Neural cell (in vitro differentiated cells): ENCODE measurements around the gene RYR2. TPM values are rescaled to one million over a fixed set of nuclear protein-coding genes. Genes with fewer than 3 reads are reported as not detected.

Source experiments
- H2AFZ ChIP-seq: fragments of 200-600, 300-800 bp; sonication (generic), shearing (Covaris generic); 2 replicates; pipeline ENCODE4 v1.6.0; 2014; ENCODE audit warnings: low read depth, mild to moderate bottlenecking, antibody characterized with exemption, low read length, moderate library complexity
- H3F3A ChIP-seq: fragments of 200-600 bp; shearing (Covaris generic); 2 replicates; pipeline ENCODE4 v1.6.1; 2016; ENCODE audit warnings: mild to moderate bottlenecking, moderate library complexity, mixed read lengths, antibody characterized with exemption, low read length; ENCODE audit not compliant: insufficient read depth, poor library complexity, severe bottlenecking
- H3K27ac ChIP-seq: fragments of 200-600, 300-800 bp; sonication (generic), shearing (Covaris generic); 2 replicates; pipeline ENCODE4 v1.5.1; 2014; ENCODE audit warnings: mild to moderate bottlenecking, low read length, moderate library complexity
- H3K27me3 ChIP-seq: fragments of 300-800, 200-600 bp; sonication (generic), shearing (Covaris generic); 2 replicates; pipeline ENCODE4 v1.6.0; 2014; ENCODE audit warnings: mild to moderate bottlenecking, low read depth, low read length, moderate library complexity; ENCODE audit not compliant: insufficient read depth
- H3K36me3 ChIP-seq: fragments of 300-800, 200-600 bp; sonication (generic), shearing (Covaris generic); 2 replicates; pipeline ENCODE4 v1.5.1; 2014; ENCODE audit warnings: mild to moderate bottlenecking, antibody characterized with exemption, low read length, moderate library complexity; ENCODE audit not compliant: insufficient read depth
- H3K4me2 ChIP-seq: fragments of 300-800, 200-600 bp; sonication (generic), shearing (Covaris generic); 2 replicates; pipeline ENCODE4 v1.6.0; 2014; ENCODE audit warnings: mild to moderate bottlenecking, low read length
- H3K4me3 ChIP-seq: fragments of 300-800, 200-600 bp; sonication (generic), shearing (Covaris generic); 2 replicates; pipeline ENCODE4 v1.5.1; 2014; ENCODE audit warnings: mild to moderate bottlenecking, low read length, moderate library complexity
- H3K79me2 ChIP-seq: fragments of 200-600 bp; shearing (Covaris generic); replicated peaks from 2 replicates; pipeline ENCODE4 v1.6.0; 2014; ENCODE audit warnings: mild to moderate bottlenecking, low read length, moderate library complexity; ENCODE audit not compliant: insufficient read depth
- H3K9ac ChIP-seq: fragments of 300-800, 200-600 bp; sonication (generic), shearing (Covaris generic); 2 replicates; pipeline ENCODE4 v1.6.1; 2016; ENCODE audit warnings: mild to moderate bottlenecking, low read length, mixed read lengths
- H3K9me2 ChIP-seq: fragments of 200-600 bp; shearing (Covaris generic); 2 replicates; pipeline ENCODE4 v1.6.1; 2016; ENCODE audit warnings: mild to moderate bottlenecking, low read length, mixed read lengths; ENCODE audit not compliant: insufficient read depth
- H3K9me3 ChIP-seq: fragments of 200-600, 300-800 bp; sonication (generic), shearing (Covaris generic); 2 replicates; pipeline ENCODE4 v1.6.1; 2016; ENCODE audit warnings: mild to moderate bottlenecking, mixed run types, low read length, moderate library complexity, mixed read lengths
- H4K20me1 ChIP-seq: fragments of 200-600 bp; shearing (Covaris generic); 2 replicates; pipeline ENCODE4 v1.6.1; 2016; ENCODE audit warnings: mild to moderate bottlenecking, mixed run types; ENCODE audit not compliant: insufficient read depth
- EP300 ChIP-seq: fragments of 450-650 bp; conservative IDR thresholded peaks from 2 replicates; pipeline ENCODE4 v1.6.1; 2014; ENCODE audit warnings: antibody characterized with exemption, mild to moderate bottlenecking, moderate library complexity; ENCODE audit not compliant: poor library complexity, severe bottlenecking
- EZH2 ChIP-seq: fragments of 200-600, 300-800 bp; shearing (Covaris generic), sonication (generic); IDR thresholded peaks from 2 replicates; pipeline ENCODE4 v1.6.1; 2014; ENCODE audit warnings: antibody characterized with exemption, low read length, borderline replicate concordance, mild to moderate bottlenecking; ENCODE audit not compliant: insufficient read depth, poor library complexity, severe bottlenecking
- MXI1 ChIP-seq: fragments of 450-650 bp; conservative IDR thresholded peaks from 2 replicates; pipeline ENCODE4 v1.6.1; 2014; ENCODE audit warnings: antibody characterized with exemption, mild to moderate bottlenecking; ENCODE audit not compliant: poor library complexity, severe bottlenecking
- POLR2AphosphoS5 ChIP-seq: IDR thresholded peaks from 2 replicates; pipeline ENCODE4 v1.6.1; 2012
- RAD21 ChIP-seq: fragments of 450-650 bp; conservative IDR thresholded peaks from 2 replicates; pipeline ENCODE4 v1.6.1; 2014; ENCODE audit warnings: antibody characterized with exemption, mild to moderate bottlenecking, moderate library complexity
- SMC3 ChIP-seq: fragments of 450-650 bp; conservative IDR thresholded peaks from 2 replicates; pipeline ENCODE4 v1.6.1; 2014; ENCODE audit warnings: antibody characterized with exemption, mild to moderate bottlenecking, moderate library complexity; ENCODE audit not compliant: poor library complexity
- TAF1 ChIP-seq: IDR thresholded peaks from 2 replicates; pipeline ENCODE4 v1.6.1; 2012; ENCODE audit warnings: low read depth
- polyA plus RNA-seq: library from polyadenylated mRNA; depleted of rRNA; stranded (reverse); fragments of >200 nt; gene quantifications from 2 replicates; pipeline ENCODE4 v1.2.3, GENCODE V29; 2014
- TF ChIP-seq, protein P1 (sequence below): fragments of 450-650 bp; IDR thresholded peaks from 2 replicates; pipeline ENCODE4 v1.5.1; 2014; ENCODE audit warnings: antibody characterized with exemption, mild to moderate bottlenecking, moderate library complexity; ENCODE audit not compliant: poor library complexity, severe bottlenecking
- TF ChIP-seq, protein P2 (sequence below): IDR thresholded peaks from 2 replicates; pipeline ENCODE4 v1.6.1; 2012; ENCODE audit warnings: borderline replicate concordance

RYR2 gene
- polyA plus RNA-seq, 1 donor from 2014 or later: 3.8 TPM

DNA sequence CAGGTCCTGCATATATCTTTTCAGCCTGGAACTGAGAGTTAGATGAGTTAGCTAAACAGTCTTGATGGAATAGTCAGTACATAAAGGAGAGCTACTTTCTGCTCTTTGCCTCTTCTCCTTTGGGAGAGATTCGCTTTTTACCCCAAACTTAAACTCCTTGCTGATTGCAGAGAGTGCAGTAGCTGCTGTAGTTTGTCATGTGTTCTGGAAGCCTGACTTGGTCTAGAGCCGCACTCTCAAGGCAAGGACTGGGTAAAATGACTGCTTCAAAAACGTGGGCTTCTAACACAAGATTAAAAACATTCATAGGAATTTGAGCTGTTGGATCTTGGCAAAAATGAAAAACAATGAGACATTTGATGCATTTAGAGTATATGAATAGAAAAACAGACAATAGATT, 351.6 kb downstream of the RYR2 start:
- H3K9me2 ChIP-seq: no peaks in the 10 kb centered on the region
- H4K20me1 ChIP-seq: no peaks in the 10 kb centered on the region
- TF ChIP-seq EP300 (no peak), EZH2 (no peak), POLR2AphosphoS5 (no peak), TAF1 (no peak), RAD21 (no peak), SMC3 (no peak), MXI1 (no peak)
- TF ChIP-seq, protein P1, sequence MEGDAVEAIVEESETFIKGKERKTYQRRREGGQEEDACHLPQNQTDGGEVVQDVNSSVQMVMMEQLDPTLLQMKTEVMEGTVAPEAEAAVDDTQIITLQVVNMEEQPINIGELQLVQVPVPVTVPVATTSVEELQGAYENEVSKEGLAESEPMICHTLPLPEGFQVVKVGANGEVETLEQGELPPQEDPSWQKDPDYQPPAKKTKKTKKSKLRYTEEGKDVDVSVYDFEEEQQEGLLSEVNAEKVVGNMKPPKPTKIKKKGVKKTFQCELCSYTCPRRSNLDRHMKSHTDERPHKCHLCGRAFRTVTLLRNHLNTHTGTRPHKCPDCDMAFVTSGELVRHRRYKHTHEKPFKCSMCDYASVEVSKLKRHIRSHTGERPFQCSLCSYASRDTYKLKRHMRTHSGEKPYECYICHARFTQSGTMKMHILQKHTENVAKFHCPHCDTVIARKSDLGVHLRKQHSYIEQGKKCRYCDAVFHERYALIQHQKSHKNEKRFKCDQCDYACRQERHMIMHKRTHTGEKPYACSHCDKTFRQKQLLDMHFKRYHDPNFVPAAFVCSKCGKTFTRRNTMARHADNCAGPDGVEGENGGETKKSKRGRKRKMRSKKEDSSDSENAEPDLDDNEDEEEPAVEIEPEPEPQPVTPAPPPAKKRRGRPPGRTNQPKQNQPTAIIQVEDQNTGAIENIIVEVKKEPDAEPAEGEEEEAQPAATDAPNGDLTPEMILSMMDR: no peak
- TF ChIP-seq, protein P2, sequence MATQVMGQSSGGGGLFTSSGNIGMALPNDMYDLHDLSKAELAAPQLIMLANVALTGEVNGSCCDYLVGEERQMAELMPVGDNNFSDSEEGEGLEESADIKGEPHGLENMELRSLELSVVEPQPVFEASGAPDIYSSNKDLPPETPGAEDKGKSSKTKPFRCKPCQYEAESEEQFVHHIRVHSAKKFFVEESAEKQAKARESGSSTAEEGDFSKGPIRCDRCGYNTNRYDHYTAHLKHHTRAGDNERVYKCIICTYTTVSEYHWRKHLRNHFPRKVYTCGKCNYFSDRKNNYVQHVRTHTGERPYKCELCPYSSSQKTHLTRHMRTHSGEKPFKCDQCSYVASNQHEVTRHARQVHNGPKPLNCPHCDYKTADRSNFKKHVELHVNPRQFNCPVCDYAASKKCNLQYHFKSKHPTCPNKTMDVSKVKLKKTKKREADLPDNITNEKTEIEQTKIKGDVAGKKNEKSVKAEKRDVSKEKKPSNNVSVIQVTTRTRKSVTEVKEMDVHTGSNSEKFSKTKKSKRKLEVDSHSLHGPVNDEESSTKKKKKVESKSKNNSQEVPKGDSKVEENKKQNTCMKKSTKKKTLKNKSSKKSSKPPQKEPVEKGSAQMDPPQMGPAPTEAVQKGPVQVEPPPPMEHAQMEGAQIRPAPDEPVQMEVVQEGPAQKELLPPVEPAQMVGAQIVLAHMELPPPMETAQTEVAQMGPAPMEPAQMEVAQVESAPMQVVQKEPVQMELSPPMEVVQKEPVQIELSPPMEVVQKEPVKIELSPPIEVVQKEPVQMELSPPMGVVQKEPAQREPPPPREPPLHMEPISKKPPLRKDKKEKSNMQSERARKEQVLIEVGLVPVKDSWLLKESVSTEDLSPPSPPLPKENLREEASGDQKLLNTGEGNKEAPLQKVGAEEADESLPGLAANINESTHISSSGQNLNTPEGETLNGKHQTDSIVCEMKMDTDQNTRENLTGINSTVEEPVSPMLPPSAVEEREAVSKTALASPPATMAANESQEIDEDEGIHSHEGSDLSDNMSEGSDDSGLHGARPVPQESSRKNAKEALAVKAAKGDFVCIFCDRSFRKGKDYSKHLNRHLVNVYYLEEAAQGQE: no peak
- H3K9ac ChIP-seq: no peak overlapping the region
- H3K36me3 ChIP-seq: no peaks in the 10 kb centered on the region
- no peak overlapping the region for H3K4me2 ChIP-seq
- H3F3A ChIP-seq: no peaks in the 10 kb centered on the region
- H2AFZ ChIP-seq: no peak overlapping the region
- H3K27ac ChIP-seq: no peak overlapping the region
- H3K4me3 ChIP-seq: no peak overlapping the region
- H3K79me2 ChIP-seq: no peaks in the 10 kb centered on the region
- no peaks in the 10 kb centered on the region for H3K9me3 ChIP-seq
- no peaks in the 10 kb centered on the region for H3K27me3 ChIP-seq

DNA sequence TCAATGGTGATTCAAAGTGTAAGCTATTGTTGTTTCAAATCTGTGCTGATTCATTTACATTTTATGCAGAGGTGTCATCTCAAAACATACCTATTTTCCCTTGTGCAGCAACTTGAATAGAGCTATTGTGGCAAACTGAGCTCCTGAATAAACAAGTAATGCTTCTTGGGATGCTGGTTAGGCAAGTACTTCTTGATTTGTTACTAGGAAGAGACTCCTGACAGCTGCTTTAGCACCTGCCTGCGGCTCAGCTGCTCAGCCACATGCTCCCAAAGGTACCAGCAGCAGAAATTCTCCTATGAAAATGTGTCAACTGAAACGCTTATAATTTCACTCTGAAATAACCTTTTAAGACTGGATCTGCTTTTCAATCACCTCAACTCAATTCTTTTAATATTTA, 352.3 kb downstream of the RYR2 start:
- no peaks in the 10 kb centered on the region for H4K20me1 ChIP-seq
- H3F3A ChIP-seq: no peaks in the 10 kb centered on the region
- H3K4me3 ChIP-seq: no peak overlapping the region
- peak overlapping the region; percentile 14 for H3K27ac ChIP-seq
- peak overlapping the region; percentile 42 for H3K4me2 ChIP-seq
- no peak overlapping the region for H2AFZ ChIP-seq
- H3K9me3 ChIP-seq: no peaks in the 10 kb centered on the region
- no peaks in the 10 kb centered on the region for H3K9me2 ChIP-seq
- TF ChIP-seq POLR2AphosphoS5: peak; percentile 16
- TF ChIP-seq EZH2: no peak
- TF ChIP-seq, protein P2: peak; percentile 31
- peak; percentile 21 for TF ChIP-seq RAD21
- TF ChIP-seq EP300: peak; percentile 42
- TF ChIP-seq, protein P1: no peak
- H3K27me3 ChIP-seq: no peaks in the 10 kb centered on the region
- H3K9ac ChIP-seq: no peak overlapping the region
- no peaks in the 10 kb centered on the region for H3K36me3 ChIP-seq
- no peaks in the 10 kb centered on the region for H3K79me2 ChIP-seq
